Activated CD4-positive, alpha-beta T cell treated with anti-CD3 and anti-CD28 coated beads for 48 hours (primary cell): ENCODE results near the gene FAM118B.
"Not testable (repeated sequence)": the region's sequence is repeated elsewhere in the genome, so short reads cannot be mapped to it uniquely, and the experiment has no call there.

Experiments
- DNase-seq: peaks from one replicate; pipeline ENCODE4 v3.0.0-alpha.2; 2020

Gene FAM118B

DNA sequence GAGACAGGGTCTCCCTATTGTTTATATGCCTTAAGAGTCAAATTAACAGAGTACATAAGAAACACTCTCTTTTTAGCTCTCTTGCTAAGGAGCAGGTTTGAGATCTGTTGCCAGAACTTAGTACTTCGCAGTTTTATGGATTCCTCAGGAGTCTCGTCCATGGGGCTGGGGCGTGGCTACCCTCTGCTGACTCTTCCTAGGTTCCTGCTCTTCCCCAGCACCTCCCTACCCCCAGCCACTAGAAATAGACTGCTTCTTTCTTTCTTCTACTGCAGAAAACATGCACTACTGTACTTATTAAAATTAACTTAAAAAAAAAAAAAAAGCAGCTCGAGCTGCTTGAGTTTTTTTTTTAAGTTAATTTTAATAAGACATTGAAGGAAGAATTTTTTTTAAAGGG, 8.0 kb downstream of the FAM118B start:
- no peak for DNase-seq

DNA sequence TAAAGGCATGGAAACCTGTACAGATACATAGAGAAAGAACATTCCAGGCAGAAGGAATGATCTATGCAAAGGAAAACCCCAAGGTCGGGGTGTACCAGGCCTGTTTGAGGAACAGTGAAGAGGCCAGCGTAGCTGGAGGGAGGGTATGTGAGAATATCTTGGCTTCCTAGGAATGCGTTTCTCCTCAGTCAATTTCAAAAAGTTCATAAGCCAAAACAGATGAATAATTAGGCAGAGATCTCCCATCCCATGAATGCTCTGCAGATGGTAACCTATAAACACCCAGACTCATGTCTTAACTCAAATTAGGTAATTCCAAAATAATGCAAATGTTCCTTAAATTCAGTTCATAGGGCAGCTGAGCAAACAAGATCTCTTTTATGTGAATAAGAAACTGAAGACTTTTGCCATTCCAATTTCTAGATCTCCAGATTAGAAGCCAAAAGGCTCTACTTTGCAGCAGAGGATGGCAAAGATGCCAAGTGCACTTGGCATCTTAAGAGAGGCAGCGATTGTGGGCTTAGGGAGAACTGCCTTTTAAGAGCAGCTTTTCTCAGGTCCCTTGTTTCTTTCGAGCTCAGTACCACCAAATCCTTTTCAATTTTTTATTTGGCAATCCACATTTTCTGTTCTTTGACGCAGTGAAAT, 13.2 kb downstream of the FAM118B start:
- no peak for DNase-seq

DNA sequence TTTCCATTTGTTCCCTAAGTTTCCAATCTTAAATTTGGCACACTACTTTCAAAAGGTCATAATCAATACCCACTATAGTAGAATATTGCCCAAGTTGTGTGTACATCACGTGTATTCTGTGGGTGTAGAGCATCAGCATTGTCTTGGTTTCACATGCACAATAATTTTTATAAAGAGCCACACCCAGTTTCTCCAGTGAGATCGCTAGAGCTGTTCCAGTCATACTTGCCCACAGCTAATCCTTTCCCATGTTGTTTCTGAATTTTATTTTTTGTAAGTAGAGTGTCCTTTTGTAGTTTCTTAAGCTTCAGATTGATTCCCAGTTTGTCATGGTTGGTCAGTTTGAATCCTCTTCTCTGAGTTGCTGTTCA, 13.7 kb downstream of the FAM118B start:
- no peak for DNase-seq

DNA sequence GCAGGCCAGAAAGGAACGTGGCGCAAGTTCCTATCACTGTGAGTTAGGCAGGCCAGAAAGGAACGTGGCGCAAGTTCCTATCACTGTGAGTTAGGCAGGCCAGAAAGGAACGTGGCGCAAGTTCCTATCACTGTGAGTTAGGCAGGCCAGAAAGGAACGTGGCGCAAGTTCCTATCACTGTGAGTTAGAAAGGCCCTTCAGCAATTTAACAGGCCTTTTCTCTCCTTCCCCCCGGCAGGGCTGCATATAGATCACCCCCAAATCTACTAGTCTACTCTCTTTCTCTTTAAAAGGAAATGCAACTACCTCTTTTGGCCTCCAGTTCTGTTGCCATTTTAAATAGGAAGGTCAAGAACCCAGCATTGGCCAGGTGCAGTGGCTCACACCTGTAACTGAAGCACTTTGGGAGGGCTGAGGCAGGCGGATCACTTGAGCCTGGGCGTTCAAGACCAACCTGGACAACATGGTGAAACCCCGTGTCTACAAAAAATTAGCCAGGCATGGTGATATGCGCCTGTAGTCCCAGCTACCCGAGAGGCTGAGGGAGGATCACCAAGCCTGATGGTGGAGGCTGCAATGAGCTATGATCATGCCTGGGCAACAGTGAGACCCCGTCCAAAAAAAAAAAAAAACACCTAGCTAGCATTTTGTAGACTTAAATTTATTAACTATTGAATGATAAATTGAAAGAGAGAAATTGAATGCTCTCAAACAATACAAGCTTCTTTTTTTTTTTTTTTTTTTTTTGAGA, 14.9 kb downstream of the FAM118B start:
- no peak for DNase-seq

DNA sequence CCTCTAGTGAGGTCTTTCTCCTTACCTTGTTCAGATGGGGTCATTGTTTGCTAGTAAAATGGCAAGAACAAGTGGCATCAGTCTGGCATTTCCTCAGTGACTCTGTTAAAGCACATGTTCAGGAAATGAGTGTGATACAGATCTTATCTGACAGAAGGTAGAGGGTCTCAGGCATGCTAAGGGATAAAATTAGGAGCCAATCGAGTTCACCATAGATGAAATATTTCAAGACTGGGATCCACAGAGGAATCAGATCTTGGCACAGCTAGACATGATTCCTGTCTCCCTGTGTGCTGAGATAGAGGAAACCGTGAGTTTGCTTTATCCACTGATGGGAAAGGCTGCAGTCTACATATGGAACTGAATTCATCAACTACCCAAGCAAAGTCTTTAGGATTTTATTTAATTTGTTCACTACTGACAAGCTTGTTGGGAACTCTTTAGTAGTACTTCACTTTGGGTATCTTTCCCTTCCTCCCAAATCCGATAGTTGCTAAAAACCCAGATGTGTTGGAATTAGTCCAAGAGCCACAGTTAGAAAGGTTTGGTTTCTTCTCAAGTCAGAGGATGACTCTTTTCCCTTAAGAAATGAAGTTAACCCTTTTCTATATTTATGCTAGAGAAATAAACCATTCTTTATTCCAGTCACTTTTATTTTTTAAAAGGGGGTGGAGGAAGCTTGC, 18.4 kb downstream of the FAM118B start:
- DNase-seq: no peak

DNA sequence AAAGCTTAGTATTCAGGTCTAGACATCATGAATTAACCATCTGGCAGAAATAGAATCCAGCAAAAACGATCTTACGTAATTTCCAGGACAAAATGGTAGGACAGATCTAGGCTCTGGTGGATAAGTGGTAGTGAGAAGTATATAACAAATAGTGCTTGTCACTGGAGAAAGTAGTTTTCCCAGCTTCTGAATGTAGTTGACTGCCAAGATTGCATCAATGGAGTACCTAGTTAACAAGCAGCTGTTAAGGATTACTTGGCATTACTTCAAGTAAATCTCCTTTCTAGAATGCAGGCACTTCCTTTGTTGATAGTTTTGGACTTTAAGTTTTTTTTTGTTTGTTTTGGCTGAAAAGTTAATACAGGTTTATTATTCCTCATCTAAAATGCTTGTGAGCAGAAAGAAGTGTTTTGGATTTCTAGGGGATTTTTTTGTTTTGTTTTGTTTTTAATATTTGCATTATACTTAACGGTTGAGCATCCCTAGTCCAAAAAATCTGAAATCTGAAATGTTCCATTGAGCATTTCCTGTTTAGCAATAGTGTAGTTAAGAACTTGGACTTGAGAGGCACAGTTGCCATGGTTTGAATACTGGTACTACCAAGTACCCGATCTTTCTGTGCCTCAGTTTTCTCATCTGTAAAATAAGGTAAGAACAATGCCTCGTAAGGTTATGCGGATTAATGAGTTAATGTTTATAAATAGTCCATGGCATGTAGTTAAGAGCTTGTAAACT, 20.3 kb downstream of the FAM118B start:
- no peak for DNase-seq

DNA sequence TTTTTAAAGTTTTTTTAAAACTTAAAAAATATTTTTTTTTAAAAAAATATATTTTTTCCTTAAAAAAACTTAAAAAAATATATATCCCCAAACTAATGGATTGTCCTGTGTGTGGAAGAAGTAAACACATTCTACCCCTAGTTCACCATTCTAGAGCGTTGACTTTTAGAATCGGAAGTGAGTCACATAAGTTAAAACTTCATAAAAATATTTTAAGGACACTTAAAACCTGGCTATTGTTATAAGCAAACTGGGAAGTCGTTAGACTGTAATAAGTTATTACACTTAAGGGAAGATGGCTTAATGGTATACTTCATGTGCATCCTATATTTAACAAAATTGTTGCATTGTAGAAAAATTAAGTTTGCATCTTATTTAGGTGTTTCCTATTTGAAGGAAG, 21.1 kb downstream of the FAM118B start:
- DNase-seq: no peak

DNA sequence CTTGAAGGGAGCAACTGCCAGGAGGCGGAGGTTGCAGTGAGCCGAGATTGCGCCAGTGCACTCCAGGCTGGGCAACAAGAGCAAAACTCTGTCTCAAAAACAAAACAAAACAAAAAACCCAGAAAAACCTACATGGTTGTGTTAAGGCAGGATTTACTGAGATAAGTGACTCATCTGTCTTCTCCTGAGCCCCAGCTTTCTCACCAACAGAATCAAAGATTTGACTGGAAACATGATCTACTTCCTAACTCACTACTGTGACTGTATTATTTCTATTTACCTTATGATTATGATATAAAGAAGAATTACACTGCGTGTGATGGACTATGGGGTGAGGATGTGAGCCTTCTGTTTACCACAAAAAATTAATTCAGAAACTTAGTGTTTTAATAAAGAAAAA, 21.8 kb downstream of the FAM118B start:
- no peak for DNase-seq

DNA sequence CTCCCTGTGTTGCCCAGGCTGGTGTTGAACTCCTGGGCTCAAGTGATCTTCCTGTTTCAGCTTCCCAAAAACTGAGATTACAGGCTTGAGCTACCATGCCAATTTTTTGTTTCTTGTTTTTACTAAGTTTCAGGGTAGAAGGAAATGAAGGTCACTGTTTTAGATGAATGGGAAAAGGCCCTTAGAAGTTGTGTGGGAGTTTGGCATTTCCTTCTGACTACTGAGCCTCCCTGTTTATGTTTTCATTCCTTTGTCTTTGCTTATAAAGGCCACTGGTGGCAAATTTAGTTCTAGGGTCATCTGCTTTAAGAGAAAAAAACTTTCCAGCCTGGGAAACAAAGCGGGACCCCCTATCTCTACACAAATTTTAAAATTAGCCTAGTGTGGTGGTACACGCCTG, 35.1 kb downstream of the FAM118B start:
- no peak for DNase-seq

DNA sequence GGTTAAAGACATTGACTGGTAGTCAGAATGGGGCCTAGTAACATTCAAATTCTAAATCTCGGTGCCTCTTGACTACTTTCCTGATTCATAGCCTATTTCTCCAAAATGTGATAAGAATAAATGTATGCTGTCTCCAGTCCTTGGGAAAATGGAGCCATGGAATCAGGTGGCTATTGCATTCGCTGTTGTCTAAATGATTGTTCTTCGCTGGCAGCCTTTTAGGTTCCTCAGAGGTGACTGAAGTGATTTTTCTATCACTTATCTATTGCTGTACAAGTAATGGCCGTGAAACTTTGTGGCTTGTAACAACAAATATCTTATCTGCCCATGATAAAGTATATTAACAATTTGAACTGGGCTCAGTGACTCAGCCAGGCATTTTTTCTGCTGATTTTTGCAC, 41.7 kb downstream of the FAM118B start:
- no peak for DNase-seq

DNA sequence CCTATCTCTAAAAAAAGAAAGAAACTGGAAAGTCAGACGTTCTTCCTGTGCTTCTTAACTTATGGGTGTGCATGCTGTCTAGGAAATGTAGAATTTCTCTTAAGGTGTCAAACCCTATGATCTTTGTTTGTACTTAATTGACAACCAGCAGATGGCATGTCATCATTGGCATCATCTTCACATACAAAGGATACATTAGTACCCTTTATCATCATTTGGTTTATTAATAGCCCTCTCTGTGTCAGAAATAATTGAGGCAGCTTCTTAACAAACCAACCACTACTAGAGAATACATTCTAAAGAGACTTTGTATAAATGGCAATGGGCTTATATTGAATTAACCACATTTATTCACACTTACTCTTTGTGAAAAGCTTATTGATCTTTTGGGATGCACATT, 43.2 kb downstream of the FAM118B start:
- DNase-seq: no peak

DNA sequence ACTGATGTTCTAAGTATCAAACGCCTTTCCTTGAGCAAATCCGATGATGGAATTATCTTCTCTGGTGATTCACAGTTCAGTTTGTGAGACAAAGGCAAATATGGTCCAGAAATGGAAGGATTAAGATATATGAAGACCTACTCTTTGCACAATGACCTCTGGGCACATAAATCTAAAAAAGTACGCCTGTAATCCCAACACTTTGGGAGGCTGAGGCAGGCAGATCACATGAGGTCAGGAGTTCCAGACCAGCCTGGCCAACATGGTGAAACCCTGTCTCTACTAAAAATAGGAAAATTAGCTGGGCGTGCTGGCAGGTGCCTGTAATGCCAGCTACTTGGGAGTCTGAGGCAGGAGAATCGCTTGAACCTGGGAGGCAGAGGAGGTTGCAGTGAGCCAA, 43.9 kb downstream of the FAM118B start:
- DNase-seq: not testable (repeated sequence)

DNA sequence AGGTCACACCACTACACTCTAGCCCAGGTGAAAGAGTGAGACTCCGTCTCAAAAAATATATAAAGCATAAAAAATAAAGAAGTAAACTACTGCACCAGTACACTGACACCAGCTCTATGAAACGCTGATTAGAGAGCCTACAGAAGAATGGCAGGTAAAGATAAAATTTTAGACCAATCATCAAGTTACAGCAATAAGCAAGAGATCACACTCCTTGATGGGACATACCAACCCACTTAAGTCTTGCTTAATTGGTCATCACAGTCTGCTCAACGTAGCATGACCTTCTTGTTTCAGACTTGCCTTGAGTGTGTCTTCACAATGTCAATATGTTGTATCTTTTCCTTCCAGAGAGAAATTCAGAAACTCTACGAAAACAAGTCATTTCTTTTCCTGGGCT, 44.6 kb downstream of the FAM118B start:
- DNase-seq: no peak

DNA sequence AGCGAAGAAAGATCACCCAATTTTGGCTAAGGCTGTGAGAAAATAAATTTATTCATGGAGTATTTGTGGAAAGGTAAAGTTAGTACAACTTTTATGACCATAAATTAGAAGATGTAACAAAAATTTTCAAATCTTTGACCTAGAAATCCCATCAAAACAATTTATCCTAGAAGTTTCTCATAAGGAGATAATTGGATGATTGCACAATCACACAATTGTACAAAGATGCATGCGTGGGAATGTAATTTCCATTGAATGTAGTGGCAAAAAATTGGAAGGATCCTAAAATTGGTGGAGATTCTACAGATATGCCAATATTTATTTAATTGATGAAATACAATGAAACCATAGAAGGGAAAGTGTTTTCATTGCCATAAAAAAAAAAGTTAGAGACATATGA, 45.6 kb downstream of the FAM118B start:
- no peak for DNase-seq

DNA sequence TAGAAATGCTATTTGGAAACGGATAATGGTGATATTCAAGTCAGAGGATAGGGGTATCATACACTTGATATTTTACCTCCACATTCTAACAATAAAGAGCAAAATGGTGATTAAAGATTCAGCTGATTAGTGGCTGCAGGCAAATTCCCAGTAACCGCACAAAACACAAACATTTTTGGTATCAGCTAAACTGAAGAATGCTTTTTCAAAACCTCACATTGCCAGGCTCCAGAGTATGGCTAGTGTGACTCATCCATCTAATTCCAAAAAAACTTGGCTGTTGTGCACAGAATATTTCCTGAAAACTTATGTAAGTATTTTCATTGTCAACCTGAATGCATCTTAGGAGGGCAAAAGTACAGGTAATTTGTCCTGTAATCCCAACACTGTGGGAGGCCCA, 46.2 kb downstream of the FAM118B start:
- no peak for DNase-seq

DNA sequence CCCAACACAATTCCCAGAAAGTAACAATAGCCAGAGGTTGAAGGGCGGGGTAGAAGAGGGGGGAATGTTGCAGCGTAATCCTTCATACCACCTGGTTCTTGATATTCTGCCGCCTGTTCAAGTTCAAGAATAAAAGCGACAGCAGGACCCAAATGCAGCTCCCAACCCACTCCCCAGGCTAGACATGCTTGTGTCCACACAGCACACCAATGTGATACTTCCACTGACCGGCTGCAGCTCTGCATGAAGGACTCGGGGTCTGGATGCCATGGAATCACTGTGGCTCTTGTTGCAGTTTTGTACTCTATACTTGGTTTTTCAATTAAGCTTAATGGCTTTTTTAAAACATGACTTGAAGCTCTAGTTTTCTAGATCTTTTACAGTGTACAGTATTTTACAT, 50.6 kb downstream of the FAM118B start:
- no peak for DNase-seq

DNA sequence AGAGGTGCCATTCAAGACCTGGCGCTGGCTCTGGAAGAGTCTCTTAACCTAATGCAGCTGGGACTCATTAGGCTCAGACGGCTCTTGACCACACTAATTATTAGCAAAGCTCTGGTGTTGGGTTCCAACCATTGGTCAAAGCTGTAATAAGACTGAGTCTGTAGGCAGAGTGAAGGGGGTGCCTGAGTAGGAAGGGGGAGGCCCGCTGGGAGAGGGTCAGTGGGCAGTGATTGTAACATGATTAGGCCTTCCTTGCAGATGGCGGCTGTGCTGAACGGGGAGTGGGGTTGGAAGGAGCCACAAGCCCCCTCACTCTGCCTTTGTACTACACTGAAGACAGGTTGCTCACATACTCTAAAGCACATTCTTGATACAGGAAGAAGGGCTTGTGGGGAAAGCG, 51.9 kb downstream of the FAM118B start:
- DNase-seq: no peak

DNA sequence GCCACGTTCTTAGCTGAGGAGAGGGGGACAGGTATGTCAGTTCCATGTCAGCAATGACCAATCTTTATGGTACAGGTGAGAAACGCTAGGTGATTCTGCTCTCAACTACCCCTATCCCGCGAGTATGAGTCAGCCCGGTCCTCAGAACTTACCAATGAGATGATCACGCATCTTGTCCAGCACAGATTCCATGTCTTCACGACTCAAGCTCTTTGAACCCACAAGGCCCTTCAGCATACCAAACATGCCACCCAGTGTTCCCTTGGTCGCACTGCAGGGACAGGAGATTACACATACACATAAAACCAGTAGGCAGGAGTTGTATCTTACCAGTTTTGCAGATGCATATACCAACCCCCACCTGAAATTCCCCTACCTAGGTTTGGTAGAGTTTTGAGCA, 54.2 kb downstream of the FAM118B start:
- DNase-seq: no peak

DNA sequence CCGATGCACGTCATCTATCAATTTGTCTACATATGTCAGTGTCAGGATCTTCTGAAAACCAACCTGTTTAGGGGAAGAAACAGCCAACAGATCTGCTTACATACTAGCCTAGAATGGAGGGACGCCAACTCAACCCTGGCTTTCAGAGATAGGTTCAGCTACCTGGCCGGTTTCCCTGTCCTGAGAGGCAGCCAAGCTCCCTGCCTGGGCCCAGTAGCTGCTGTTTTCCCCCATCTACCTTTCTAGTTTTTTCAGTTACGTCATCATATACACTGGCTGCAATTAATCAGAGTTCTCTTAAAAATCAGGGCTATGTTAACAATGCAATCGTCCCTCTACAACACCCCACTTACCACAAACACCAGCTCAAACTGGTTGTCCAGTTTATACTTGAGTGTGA, 56.1 kb downstream of the FAM118B start:
- no peak for DNase-seq

DNA sequence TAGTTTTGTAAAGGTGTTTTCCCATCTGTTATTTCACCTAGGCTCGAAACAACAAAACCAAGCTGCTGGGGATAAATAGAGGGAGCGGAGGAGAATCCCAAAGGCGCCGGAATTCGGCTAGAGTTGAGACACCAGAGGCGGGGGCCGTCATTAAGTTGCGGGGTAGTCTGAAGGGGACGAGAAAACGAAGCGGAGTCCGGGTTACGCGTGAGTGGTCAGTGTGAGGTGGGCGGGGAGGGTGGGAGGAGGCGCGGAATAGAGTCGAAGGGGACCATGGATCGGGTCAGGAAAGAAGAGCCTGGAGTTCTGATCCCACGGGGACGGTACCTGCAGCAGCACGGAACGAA, 56.8 kb downstream of the FAM118B start:
- DNase-seq: no peak

DNA sequence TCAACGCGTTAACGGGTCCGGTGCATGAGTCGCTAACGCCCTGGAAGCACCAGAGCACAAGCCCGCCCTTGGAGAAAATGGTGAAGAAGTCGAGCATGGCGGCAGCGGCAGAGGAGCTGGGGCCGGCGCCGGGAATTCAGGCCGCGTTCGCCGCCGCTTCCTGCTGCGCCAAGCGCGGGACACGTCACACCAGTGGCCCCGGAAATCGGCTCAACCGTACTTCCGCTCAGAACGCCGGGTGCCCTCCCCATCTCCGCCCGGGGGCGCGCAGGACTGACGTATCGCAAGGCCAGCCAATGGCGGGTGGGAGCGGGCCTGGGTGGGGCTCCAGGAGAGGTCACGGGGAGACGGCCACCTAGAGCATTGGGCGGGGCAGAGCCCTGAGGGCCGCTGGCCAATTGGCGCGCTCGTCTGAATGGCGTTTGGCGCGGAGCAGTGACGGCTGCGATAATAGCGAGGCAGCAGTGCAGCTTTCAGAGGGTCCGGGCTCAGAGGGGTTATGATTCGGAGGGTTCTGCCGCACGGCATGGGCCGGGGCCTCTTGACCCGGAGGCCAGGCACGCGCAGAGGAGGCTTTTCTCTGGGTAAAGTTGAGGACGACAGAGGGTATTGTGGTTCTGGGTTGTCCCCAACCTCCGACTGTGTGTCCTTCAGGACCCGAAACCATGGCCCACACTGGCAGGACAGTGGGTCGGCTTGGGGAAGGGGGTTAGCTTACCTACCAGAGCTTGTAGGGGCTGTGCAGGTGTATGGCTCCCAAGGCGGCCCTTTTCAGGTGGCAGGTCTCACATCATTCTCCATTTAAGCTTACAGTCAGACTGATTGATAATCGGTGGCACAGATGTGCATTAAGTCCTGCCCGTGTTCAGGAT, 57.4 kb downstream of the FAM118B start, which contains the start of the genes FOXRED1 and SRPRA:
Gene FOXRED1, plus strand, starts transcription at position 447 of the 872 bp plus-strand sequence. Its CDS starts 53 bp downstream, at position 500.
Gene SRPRA, minus strand, starts transcription at position 188 of the 872 bp plus-strand sequence. Its CDS starts 91 bp downstream, at position 97.
- DNase-seq: peak; percentile 100

DNA sequence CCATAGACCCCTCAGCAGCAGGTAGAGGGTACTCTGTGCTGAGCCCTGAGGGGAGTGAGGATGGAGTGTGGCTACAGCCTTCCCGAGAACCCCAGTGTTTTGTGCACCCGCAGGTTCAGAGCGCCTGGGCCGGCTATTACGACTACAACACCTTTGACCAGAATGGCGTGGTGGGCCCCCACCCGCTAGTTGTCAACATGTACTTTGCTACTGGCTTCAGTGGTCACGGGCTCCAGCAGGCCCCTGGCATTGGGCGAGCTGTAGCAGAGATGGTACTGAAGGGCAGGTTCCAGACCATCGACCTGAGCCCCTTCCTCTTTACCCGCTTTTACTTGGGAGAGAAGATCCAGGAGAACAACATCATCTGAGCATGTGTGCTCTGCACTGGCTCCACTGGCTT, 65.7 kb downstream of the FAM118B start:
- no peak for DNase-seq
